Measurements from ENCODE around the gene MAP2K7. TPM values are rescaled to one million over a fixed set of nuclear protein-coding genes. Genes with fewer than 3 reads are reported as not detected.

MAP2K7 gene
- total RNA-seq, 1 donor from 2014 or later, result 26.7 TPM

- DNase-seq (ENCODE audit: low spot score), result no peak
Measured at GRCh38 chr19:7866399-7867091, 37.1 kb upstream of the MAP2K7 start.

- no peak for DNase-seq (ENCODE audit: low spot score)
Measured at GRCh38 chr19:7867092-7867844, 36.4 kb upstream of the MAP2K7 start.

GRCh38 chr19:7868326-7868670, 35.4 kb upstream of the MAP2K7 start:
- DNase-seq (ENCODE audit: low spot score), result no peak

- DNase-seq (ENCODE audit: low spot score), result no peak
Measured at GRCh38 chr19:7868671-7869452, 34.8 kb upstream of the MAP2K7 start.

GRCh38 chr19:7869453-7869909, 34.2 kb upstream of the MAP2K7 start:
- DNase-seq (ENCODE audit: low spot score), result no peak

GRCh38 chr19:7869910-7870511, 33.7 kb upstream of the MAP2K7 start:
- no peak for DNase-seq (ENCODE audit: low spot score)

- no peak for DNase-seq (ENCODE audit: low spot score)
Measured at GRCh38 chr19:7870571-7871436, 32.9 kb upstream of the MAP2K7 start.

GRCh38 chr19:7871437-7872305, 32.0 kb upstream of the MAP2K7 start:
- DNase-seq (ENCODE audit: low spot score), result no peak

GRCh38 chr19:7872306-7873204, 31.1 kb upstream of the MAP2K7 start:
- DNase-seq (ENCODE audit: low spot score), result no peak

- no peak for DNase-seq (ENCODE audit: low spot score)
Measured at GRCh38 chr19:7873304-7874075, 30.2 kb upstream of the MAP2K7 start.

GRCh38 chr19:7874076-7874896, 29.4 kb upstream of the MAP2K7 start, which contains the start of gene PRR36:
PRR36 (minus strand) TSS chr19:7874390; CDS start chr19:7873689, 701 bp downstream.
- DNase-seq (ENCODE audit: low spot score), result no peak

- DNase-seq (ENCODE audit: low spot score), result no peak
Measured at GRCh38 chr19:7874897-7875273, 28.8 kb upstream of the MAP2K7 start.

- DNase-seq (ENCODE audit: low spot score), result no peak
Measured at GRCh38 chr19:7877249-7877836, 26.3 kb upstream of the MAP2K7 start.

GRCh38 chr19:7879111-7879807, 24.4 kb upstream of the MAP2K7 start:
- no peak for DNase-seq (ENCODE audit: low spot score)

GRCh38 chr19:7879836-7880235, 23.8 kb upstream of the MAP2K7 start:
- DNase-seq (ENCODE audit: low spot score), result no peak

- no peak for DNase-seq (ENCODE audit: low spot score)
Measured at GRCh38 chr19:7881910-7882309, 21.8 kb upstream of the MAP2K7 start.

All from mesenteric fat pad (tissue), 1 donor.